ENCODE data around the gene SIGLECL1. TPM values are rescaled to one million over a fixed set of nuclear protein-coding genes. Genes with fewer than 3 reads are reported as not detected.
"Not testable (repeated sequence)": the region's sequence is repeated elsewhere in the genome, so short reads cannot be mapped to it uniquely, and the experiment has no call there.

Gene SIGLECL1
- total RNA-seq, 1 donor from 2014 or later, result not detected

DNA sequence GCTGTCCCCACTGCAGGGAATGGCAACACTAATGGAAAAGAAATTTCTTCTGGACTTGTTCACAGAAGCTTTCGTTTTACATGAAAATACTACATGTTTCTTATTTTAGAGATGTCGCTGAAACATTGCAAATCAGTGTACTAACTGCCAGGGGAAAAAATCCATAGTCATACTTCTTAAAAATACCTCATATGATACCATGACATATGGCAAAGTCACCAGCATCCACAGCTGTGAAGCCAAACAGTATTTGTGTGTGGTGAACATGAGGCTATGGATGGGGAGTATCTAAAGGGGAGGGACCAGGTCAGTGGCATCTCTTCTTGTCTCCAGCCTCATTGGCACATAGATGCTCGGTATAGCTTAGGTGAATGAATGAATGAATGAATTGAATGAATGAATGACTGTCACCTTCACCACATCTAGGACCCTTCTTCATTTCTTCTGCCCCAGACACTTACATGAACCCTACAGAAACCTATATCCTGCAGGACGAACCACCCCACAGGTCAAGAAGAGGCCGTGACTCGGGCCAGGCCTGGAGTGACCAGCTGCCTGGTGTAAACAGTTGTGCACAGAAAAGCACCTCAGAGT, 40.6 kb upstream of the SIGLECL1 start:
- Histone ChIP-seq H3K36me3 (no peaks in the 10 kb centered on the region), H3K4me1 (no peaks in the 10 kb centered on the region), H3K27ac (no peak overlapping the region), H3K27me3 (ENCODE audit: low read depth) (no peaks in the 10 kb centered on the region), H3K4me3 (no peak overlapping the region), H3K9me3 (no peaks in the 10 kb centered on the region)
- TF ChIP-seq, protein P1, sequence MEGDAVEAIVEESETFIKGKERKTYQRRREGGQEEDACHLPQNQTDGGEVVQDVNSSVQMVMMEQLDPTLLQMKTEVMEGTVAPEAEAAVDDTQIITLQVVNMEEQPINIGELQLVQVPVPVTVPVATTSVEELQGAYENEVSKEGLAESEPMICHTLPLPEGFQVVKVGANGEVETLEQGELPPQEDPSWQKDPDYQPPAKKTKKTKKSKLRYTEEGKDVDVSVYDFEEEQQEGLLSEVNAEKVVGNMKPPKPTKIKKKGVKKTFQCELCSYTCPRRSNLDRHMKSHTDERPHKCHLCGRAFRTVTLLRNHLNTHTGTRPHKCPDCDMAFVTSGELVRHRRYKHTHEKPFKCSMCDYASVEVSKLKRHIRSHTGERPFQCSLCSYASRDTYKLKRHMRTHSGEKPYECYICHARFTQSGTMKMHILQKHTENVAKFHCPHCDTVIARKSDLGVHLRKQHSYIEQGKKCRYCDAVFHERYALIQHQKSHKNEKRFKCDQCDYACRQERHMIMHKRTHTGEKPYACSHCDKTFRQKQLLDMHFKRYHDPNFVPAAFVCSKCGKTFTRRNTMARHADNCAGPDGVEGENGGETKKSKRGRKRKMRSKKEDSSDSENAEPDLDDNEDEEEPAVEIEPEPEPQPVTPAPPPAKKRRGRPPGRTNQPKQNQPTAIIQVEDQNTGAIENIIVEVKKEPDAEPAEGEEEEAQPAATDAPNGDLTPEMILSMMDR (IDR thresholded peaks at IDR 0.05), result no peak
- intact Hi-C loops (cut with DNase I), result no loop called here
- DNase-seq, result no peak
- ATAC-seq, result no peak

DNA sequence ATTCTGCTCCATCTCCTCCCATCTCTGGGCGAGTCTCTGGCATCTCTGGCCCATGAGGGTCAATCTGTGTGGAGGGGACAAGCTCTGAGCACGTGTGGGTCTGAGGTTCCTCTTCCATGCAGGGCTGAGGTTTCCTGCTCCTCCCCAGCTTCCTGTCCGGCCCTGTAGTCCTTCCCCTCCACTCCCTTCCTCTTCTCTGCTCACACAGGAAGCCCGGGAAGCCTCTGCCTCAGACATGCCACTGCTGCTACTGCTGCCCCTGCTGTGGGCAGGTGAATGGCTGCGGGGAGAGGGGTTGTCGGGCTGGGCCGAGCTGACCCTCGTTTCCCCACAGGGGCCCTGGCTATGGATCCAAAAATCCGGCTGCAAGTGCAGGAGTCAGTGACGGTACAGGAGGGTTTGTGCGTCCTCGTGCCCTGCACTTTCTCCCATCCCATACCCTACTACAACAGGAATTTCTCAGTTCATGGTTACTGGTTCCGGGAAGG, 40.0 kb upstream of the SIGLECL1 start:
- ATAC-seq (peak; percentile 88 to 89), DNase-seq (peak; percentile 68)
- H3K36me3 ChIP-seq; H3K4me1 ChIP-seq; H3K27ac ChIP-seq; H3K27me3 ChIP-seq (ENCODE audit: low read depth); intact Hi-C loops (cut with DNase I); H3K9me3 ChIP-seq: not testable (repeated sequence)
- peak overlapping the region; percentile 38 for H3K4me3 ChIP-seq

DNA sequence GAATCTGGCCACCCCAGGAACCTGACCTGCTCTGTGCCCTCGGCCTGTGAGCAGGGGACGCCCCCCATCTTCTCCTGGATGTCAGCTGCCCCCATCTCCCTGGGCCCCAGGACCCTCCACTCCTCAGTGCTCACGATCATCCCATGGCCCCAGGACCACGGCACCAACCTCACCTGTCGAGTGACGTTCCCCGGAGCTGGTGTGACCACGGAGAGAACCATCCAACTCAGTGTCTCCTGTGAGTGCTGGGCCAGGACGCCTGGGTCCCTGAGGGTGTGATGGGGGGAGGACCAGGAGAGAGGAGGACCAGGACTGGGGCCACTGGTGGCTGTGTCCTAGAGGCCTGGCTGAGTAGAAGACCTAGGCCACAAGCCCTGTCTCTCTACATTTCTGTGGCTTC, 39.0 kb upstream of the SIGLECL1 start:
- Histone ChIP-seq H3K27ac (no peak overlapping the region), H3K4me3 (no peak overlapping the region), H3K27me3 (ENCODE audit: low read depth) (no peaks in the 10 kb centered on the region), H3K36me3 (no peaks in the 10 kb centered on the region), H3K4me1 (no peaks in the 10 kb centered on the region), H3K9me3 (no peaks in the 10 kb centered on the region)
- no peak for ATAC-seq
- TF ChIP-seq, protein P1 (IDR thresholded peaks at IDR 0.05), result no peak
- intact Hi-C loops (cut with DNase I), result no loop called here
- DNase-seq, result no peak

DNA sequence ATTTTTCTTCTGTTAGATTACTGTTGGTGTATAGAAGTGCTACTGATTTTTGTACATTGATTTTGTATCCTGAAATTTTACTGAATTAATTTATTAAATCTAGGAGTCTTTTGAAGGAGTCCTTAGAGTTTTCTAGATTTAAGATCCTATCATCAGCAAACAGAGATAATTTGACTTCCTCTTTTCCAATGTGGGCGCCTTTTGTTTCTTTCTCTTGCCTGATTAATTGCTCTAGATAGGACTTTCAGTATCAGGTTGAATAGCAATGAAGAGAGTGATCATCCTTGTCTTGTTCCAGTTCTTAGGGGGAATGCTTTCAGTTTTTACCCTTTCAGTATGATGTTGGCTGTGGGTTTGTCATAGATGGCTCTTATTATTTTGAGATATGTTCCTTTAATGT, 31.6 kb upstream of the SIGLECL1 start:
- TF ChIP-seq, protein P1 (IDR thresholded peaks at IDR 0.05), result no peak
- Histone ChIP-seq H3K27ac (no peak overlapping the region), H3K27me3 (ENCODE audit: low read depth) (no peaks in the 10 kb centered on the region), H3K4me1 (no peaks in the 10 kb centered on the region), H3K9me3 (no peaks in the 10 kb centered on the region), H3K36me3 (no peaks in the 10 kb centered on the region), H3K4me3 (no peak overlapping the region)
- ATAC-seq (no peak), DNase-seq (no peak)
- intact Hi-C loops (cut with DNase I), result no loop called here

DNA sequence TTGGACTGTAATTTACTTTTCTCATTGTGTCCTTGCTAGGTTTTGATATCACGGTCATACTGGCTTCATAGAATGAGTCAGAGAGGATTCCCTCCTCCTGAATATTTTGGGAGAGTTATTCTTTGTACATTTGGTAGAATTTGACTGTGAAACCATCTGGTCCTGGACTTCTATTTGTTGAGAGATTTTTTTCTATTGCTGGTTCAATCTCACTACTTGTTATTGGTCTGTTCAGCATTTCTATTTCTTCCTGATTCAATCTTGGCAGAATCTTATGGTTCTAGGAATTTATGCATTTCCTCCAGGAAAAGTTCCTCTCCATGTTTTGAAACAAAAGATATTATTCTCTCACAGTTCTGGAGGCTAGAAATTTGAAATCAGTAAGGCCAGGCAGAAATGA, 30.9 kb upstream of the SIGLECL1 start:
- DNase-seq (no peak), ATAC-seq (no peak)
- intact Hi-C loops (cut with DNase I), result no loop called here
- Histone ChIP-seq H3K27me3 (ENCODE audit: low read depth) (no peaks in the 10 kb centered on the region), H3K4me1 (no peaks in the 10 kb centered on the region), H3K4me3 (no peak overlapping the region), H3K27ac (no peak overlapping the region), H3K9me3 (no peaks in the 10 kb centered on the region), H3K36me3 (no peaks in the 10 kb centered on the region)
- TF ChIP-seq, protein P1 (IDR thresholded peaks at IDR 0.05), result no peak

DNA sequence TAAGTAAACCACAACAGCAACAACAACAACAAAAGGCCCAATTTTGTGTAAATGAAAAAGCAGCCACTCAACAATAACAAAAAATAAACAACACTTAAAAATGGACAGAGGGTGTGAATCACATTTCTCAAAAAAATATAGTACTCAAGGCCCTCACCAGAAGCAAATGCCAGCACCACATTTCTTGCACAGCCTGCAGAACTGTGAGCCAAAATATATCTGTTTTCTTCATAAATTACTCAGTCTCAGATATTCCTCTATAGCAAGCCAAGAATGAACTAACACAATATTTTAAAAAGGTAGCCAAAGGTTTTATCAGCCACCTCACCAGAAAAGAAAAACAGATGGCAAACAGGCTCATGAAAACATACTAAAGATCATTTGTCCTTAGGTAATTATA, 29.9 kb upstream of the SIGLECL1 start:
- TF ChIP-seq, protein P1 (IDR thresholded peaks at IDR 0.05), result no peak
- no peaks in the 10 kb centered on the region for H3K36me3 ChIP-seq
- no peak for DNase-seq
- no peaks in the 10 kb centered on the region for H3K4me1 ChIP-seq
- no peak overlapping the region for H3K4me3 ChIP-seq
- no peaks in the 10 kb centered on the region for H3K9me3 ChIP-seq
- intact Hi-C loops (cut with DNase I), result no loop called here
- H3K27ac ChIP-seq, result no peak overlapping the region
- no peaks in the 10 kb centered on the region for H3K27me3 ChIP-seq (ENCODE audit: low read depth)
- ATAC-seq, result no peak

Measured in lower lobe of right lung (tissue), 2 donors.